Dedifferentiated amniotic fluid mesenchymal stem cell (primary cell): Measurements from ENCODE around the gene DAAM1.

Source experiments
- DNase-seq: peaks from one replicate; pipeline ENCODE4 v3.0.0-alpha.2; 2016; ENCODE audit errors: extremely low spot score

Gene DAAM1

DNA sequence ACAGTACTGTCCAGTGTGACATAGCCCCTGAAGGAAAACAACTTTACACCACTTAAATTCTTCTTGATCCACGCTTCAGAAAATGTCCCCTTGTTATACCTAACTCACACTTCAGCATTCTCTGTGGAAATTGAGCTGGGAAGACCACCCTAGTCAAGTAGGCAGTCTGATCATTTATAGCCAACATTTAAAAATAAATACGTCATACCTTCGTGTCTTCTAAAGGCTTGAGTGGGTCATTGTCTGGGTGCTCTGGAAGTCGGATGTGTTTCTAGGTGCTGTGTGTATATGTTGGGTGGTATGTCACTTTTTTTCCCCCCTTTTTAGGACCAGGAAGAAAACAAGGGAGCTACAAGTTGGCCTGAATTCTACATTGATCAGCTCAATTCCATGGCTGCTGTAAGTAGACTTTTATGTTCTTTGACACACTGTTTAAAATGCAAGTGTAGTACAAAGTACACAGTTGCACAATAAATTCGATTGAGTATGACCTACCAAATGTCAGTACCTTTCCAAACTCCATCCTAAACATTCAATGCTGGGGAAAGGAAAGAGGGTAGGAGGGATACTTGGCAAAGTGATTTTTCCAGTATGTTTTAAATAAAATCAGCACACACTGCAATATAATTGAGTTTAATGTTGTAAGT lies 126.6 kb downstream of the DAAM1 start:
- no peak for DNase-seq

DNA sequence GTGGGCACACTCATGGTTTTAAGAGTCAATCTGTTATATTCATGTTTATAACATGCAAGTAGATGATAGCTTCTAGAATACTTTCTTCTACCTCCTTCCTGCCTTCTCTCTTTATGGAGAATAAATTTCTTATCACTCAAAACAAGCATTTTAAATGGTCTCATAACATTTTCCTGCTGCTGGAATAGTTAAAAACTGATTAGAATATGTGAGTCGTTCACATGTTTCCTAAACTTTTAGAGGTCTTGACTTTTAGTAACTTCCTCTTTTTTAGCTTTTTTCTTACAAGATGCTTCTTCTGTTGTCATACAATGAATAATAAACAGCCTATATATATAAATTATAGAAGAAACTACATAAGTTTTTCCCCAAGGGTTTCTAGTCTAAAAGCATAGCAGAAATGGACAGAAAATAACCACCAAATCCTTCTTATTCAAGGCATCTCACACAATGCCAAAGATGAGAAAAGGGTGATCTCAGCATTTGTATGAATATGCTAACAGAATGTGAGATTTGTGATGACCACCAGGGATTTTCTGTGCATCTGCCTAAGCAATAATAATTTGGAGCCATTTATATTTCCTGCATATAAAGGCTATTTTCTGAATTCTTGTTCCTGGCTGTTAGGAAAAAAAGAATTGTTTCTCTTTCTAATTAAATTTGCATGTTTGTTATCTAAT lies 127.8 kb downstream of the DAAM1 start:
- no peak for DNase-seq

DNA sequence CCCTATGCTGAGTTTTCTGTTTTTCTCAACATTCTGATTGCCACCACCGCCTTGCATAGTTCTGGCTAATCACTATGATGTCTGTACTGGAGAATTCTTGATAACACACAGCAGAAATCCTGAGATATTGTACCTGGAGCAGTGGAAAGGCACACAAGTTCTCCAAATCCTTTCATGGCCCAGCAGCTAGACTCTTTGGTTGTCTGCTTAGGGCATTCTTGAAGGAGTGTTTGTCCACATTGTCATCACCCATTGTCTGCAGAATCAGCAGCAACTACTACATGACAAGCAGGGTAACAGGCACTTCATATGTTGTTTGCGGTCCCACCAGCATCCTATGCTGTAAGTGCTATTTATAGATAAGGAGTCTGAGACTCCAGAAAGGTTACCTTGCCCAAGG lies 128.9 kb downstream of the DAAM1 start:
- DNase-seq = no peak

DNA sequence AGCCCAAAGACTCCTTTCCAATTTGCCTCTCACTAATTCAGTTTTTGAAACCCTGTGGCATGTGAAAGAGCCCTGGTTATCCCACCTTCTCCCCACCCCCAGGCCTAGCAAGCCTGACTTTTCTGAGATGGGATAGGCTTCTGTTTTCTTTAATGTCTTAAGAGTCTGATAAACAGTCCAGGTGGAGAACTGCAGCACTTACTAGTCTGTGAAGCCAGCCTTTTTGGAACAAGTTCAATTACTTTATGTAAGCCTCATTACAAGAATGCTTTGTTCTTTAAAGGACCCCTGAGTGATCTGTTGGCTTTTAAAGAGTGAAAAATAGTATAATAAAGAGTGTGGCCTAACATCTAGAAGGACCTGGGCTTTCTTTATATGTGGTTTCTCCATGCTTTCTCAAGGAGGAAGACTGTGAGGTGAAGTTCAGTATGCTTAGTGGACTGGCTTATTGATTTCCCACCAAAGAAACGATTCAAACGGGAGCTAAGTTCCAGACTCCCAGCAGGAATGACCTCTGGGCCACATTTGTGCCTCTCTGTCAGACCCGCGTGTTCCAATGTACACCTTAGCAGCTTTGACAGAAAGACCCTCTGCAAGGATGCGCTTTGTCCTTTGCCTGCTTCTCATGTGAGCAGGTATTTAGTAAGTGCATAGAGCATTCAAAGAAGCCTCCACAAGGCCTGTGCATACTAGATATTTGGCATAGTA lies 129.5 kb downstream of the DAAM1 start:
- DNase-seq = no peak

DNA sequence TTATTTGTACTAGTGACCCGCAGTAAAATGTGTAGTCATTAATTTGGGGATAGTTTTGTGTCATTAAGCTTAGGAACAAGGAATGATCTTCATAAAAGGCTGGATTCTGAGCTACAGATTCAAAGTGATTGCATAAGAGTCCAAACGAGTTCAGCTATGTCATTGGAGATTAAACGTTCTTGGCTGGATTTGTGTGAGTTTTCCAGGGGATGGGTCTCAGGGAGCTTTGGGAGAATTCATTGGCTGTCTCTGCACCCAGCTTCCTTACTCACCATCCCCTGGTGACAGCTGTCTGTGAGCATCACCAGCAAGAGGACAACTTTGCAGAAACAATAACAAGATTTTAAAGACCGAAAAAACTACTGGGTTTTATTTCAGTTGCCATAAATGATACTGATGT lies 130.4 kb downstream of the DAAM1 start:
- DNase-seq = no peak

DNA sequence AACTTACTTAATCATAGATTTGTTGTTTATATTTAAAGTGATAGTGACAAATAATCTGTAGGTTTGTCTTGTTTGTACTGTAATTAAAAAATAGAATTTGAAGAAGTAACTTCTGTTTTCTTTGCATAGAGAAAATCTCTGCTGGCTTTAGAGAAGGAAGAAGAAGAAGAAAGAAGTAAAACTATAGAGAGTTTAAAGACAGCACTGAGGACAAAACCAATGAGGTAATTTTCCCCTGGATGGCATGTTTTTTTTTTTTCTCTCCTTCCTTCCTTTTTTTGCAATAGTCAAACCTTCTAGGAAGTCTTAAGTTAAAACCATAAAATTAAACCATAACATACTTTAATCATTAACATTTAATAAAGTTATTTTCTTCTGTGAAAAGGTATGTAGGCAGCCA lies 131.9 kb downstream of the DAAM1 start:
- DNase-seq = no peak

DNA sequence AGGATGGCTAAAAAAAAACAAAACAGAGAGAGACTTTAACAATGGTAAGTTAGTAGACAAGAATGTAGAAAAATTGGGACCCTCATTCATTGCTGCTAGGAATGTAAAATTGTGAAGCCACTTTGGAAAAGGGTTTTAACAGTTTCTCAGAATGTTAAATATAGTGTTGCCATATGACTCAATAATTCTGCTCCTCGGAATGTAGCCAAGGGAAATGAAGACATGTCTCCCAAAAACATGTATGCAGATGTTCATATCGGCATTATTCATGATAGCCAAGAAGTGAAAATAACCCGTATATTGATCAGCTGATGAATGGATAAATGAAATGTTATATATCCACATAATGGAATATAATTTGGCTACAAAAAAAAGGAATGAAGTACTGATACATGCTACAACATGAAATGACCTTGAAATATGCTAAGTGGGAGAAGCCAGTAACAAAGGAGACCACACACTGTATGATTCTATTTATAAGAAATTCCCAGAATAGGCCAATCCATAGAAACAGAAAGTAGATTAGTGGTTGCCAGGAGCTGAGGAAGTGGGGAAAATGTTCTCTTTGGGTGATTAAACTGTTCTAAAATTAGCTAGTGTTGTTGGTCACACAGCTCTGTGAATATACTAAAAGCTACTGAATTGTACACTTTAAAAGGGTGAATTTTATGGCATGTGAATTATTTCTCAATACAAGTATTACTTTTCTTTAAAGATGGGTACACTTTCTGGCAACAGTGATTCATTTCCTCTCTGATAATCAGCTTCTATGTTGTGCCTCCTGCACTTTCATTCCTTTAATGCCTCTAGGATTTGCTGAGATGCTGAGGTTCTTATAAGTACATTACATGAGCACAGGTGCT lies 132.5 kb downstream of the DAAM1 start:
- DNase-seq = no peak

DNA sequence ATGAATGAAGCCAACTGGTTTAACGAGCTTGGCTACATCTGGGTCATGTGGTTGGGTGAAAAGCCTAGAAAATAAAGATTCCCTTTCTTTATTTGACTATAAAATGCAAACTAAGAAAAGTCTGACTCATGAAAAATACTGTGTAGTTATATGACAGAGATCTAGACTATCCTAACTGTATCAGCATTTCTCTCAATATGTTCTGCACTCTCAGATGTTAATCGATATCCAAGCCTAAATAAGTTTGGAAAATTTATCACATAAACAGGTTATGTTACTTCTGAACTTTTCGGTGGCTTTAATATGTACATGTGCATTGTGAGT lies 133.1 kb downstream of the DAAM1 start:
- DNase-seq = no peak

DNA sequence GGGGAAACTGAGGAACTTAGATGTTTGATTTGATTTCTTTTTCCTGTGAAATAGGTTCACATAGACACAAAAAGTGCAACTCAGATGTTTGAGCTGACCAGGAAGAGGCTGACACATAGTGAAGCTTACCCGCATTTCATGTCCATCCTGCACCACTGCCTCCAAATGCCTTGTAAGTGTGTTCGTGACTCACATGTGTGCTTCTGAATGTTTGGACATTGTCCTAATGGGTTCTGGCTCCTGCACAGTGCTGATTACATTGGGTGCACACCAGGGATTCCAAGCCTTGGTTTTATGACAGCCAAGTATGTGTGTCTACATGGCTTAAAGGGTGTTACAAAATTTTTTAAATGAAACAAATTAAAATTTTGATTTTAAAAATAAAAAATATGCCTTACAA lies 137.4 kb downstream of the DAAM1 start:
- no peak for DNase-seq

DNA sequence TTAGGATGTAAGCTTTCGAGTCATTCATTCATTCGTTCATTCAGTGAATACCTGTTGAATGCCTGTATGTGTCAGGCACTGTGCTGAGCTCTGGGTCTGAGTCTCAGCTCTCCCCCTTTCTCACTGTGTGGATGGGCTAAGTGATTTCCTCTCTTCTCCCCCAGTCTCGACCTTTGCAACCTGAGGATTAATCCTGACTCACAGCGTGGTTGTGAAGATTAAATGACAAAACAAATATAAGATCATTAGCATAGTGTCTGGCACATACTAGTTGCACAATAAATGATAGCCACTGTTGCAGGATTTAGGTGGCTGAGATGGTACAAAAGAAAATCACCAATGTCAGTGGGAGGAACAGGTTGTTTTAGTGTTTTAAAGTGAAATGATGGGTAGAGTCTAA lies 140.0 kb downstream of the DAAM1 start:
- no peak for DNase-seq

DNA sequence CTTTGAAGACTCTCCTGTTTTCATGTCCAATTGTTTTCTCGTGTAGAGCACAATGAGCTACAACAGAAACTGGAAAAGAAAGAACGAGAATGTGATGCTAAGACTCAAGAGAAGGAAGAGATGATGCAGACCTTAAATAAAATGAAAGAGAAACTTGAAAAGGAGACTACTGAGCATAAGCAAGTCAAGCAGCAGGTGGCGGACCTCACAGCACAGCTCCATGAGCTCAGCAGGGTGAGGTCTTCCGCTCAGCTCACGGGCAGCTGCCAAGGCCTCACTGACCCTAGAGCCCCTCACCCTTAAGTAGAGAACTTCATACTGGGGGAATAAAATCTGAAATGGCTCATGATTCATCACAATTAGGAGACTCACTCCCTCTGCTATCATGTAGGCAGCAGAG lies 142.0 kb downstream of the DAAM1 start:
- no peak for DNase-seq

DNA sequence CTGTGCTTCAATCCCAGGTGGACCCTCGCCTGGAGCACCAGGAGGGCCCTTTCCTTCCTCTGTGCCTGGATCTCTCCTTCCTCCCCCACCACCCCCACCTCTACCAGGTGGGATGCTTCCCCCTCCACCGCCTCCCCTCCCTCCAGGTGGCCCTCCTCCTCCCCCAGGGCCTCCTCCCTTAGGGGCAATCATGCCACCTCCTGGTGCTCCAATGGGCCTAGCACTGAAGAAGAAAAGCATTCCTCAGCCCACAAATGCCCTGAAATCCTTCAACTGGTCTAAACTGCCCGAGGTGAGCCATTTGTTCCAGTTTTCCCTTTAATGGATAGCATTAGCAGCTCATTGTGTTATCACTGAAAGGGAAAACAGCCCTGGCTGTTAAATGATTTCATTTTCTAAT lies 142.8 kb downstream of the DAAM1 start:
- DNase-seq = no peak

DNA sequence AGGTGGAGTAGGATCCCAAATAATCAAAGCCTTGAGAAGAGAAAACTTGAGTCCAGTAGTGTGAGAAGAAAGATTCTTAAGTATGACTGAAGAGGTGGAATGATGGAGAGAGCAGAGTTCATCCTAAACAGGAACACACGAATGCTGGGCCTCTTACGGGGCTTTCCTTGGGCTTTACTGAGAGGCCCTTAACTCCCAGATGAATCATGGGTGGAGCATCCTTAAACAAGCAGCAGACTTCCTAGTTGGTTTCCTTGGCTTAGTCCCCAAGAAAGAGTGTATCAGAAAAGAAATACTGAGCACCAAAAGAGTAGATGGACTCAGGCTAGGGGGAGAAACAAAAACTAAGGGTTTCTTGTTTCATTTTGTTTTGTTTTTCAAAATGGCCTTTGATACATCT lies 144.3 kb downstream of the DAAM1 start:
- DNase-seq = peak; percentile 84

DNA sequence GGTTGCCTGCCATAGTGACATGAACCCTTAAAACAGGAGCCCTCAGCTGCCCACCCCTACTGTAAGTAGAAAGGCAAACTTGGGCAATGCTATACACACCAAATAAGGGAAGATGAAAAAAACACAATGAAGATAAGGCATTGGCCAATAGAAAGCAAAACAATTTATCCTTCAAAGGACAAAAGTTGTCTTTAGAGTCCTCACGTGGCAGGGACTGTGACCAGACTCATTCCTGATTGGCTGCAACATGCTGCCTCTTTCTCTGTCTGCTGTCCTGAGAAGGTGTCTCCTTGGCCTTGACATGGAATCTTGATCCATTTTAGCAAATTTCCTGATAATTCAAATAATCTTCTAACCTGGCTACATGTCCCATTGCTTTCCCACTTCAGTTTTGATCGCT lies 144.8 kb downstream of the DAAM1 start:
- DNase-seq = no peak

DNA sequence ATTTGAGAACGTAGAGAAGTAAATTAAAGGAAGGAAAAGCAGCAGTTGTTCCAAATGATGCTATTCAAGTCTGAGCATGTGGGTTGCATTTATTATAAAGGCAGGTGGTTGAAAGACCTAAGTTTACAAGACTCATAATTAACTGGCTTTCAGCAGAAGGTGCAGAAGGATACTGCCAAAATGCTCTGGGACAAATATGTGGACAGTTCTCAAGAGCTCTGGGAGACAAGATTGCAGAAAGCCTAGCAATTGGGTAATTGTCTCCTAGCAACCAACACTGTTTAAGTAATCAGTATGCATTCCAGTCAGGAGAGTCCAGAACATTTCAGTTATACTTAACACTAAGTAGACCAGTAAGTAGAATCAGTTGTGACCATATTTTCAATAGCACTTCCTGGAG lies 145.2 kb downstream of the DAAM1 start:
- peak; percentile 92 for DNase-seq

DNA sequence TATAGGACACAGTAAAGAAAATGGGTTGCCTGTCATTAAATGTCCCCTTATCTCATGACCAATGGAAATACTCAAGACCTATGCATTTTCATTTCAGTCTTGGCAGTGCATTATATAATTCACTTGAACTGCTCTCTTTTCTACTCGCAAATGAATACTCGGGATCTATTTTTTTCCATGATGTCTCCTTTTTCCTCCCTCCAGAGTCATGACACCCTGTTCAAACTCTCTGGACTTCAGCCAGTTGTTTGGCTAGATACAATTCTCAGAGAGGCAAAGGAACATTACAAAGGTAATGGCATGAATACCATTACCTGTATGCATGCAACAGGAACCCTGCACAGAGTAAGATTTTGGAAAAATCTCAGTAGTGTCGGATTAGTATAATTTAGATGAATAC lies 145.8 kb downstream of the DAAM1 start:
- DNase-seq = no peak

DNA sequence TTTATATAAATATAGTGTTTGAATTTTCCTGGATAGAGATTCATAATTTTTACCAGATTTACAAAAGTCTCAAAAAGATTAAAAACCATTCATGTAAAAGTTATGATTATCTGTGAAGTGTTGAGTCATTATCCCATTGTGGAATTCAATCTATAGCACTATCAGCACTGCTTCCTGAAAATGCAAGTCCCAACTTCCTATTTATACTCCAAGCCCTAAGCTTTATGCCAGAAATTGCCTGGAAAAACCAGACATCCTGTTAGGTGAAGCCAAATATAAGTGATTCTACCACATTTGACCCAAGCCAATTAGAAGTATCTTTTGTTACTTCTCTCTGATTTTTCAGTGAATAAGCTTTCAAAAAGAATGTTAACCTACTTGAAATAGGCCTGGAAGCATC lies 147.6 kb downstream of the DAAM1 start:
- no peak for DNase-seq

DNA sequence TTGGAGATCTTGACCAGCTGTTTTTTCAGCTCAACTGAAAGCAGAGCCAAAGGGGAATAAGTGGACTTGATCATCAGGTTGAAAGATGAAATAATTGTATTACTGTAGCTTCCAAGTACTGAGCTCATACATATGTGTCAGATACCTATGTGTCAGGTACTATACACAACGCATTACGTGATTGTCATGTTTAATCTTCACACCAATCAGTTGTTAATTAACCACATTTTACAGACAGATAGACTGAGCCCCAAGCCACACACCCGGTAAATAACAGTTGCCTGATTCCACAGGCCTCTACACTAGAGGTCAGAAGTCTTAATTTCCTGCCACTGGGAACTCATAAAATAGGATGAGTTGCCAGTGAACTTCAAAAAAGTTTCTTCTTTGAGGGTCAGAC lies 148.2 kb downstream of the DAAM1 start:
- no peak for DNase-seq

DNA sequence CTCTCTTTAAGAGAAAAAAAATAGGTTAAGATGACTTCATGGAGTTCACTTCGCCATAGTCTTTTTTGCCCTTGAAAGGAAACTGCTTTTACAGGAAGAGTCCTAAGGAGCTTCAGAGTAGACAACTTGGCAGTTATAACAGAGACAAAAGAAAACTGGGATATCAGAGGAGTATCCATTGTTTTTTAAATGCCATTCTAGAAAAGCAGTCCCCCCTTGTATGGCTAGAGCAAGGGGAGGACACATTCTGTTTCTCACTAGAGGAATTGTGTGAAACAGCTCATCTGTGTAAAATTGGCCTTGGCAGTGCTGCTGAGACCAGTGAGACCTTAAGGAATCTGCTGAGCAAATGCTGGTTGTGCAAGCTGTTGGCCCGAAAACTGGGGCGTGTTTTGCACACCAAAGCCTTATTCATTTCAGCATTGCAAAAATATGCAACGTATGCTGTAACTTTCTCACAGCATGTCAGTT lies 148.7 kb downstream of the DAAM1 start:
- DNase-seq = no peak

DNA sequence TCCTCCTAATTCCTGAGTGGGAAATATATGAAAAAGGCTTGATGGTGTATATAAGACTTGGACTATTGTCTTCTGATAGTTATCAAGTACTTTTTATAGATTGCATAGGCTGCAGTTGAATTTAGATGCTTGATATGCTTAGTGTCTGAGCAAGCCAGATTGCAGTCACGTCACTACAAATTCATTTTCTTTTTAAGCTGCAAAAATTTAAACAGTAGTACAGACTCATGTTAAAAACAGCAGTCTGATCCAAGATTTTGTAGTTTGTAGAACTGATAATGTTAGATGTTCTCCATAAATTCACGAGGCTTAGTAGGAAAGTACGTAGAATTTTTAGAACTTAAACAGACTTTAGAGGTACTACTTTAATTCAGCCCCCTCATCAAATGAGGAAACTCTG lies 150.3 kb downstream of the DAAM1 start:
- DNase-seq = no peak

DNA sequence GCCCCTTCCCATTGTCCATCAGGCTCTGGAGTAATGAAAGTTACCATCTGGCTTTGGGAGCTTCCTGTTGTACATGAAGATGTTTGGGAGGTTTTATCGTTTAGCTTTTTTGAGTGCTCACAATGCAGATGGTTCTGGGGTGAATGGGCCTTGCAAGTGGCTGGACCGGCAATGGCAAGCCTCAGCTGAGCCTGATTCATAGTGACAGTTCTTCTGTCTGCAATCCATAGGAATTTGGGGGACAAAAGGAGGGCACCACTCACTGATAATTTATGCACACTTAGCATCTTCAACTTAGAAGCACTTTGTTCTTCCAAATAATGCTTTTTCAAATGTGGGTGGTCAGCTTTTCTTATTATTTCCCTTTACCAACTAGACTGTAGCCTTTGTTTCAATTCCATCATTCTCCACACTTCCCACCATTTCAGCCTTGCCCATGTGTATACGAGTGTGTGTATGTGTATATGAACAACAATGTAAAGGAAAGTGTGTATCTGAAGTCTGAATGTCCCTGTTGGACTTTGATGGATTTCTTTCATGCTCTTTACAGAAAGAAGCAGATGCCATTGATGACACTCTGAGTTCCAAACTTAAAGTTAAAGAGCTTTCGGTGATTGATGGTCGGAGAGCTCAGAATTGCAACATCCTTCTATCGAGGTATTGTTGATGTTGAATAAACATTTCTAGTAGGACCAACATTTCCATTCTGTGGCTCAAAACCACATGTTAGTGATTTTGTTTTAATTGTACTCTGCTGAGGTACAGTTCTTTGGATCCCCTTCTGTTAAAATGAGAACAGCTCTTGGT lies 151.3 kb downstream of the DAAM1 start:
- no peak for DNase-seq
